Placental pericyte (primary cell): ENCODE measurements around the gene OR52A1. TPM values are rescaled to one million over a fixed set of nuclear protein-coding genes. Genes with fewer than 3 reads are reported as not detected.

ENCODE experiments used
- total RNA-seq: library from RNA; depleted of rRNA; stranded (reverse); fragments of >200 nt; gene quantifications from 2 replicates; pipeline ENCODE4 v1.2.3, GENCODE V29; 2012

OR52A1 gene
- not detected in 2 replicates for total RNA-seq

GRCh38 chr11:5154657-5155056, at the start of gene OR52A1:
OR52A1 (minus strand) TSS chr11:5154757; CDS start chr11:5152369, 2,388 bp downstream.

GRCh38 chr11:5200582-5200981, 46.0 kb upstream of the OR52A1 start, which contains the start of gene OR51V1:
OR51V1 (minus strand) TSS chr11:5200682; CDS start chr11:5200682, 0 bp downstream.

GRCh38 chr11:5137996-5138395, 16.6 kb downstream of the OR52A1 start, which contains the start of gene OR52A5:
OR52A5 (minus strand) TSS chr11:5138356; CDS start chr11:5132642, 5,714 bp downstream.

Other genes with a start within 250 kb of the OR52A1 start
- not detected in 2 replicates for gene OR51G2, start 235.4 kb downstream of the OR52A1 start, total RNA-seq
- gene OR51G1, start 230.4 kb downstream of the OR52A1 start, total RNA-seq = not detected in 2 replicates
- not detected in 2 replicates for gene OR51A4, start 207.2 kb downstream of the OR52A1 start, total RNA-seq
- gene OR51A2, start 199.0 kb downstream of the OR52A1 start, total RNA-seq = not detected in 2 replicates
- gene OR51L1, start 159.9 kb downstream of the OR52A1 start, total RNA-seq = not detected in 2 replicates
- gene OR52J3, start 108.2 kb downstream of the OR52A1 start, total RNA-seq = not detected in 2 replicates
- gene OR52E2, start 95.1 kb downstream of the OR52A1 start, total RNA-seq = not detected in 2 replicates
- not detected in 2 replicates for gene OR52E1, start 85.2 kb downstream of the OR52A1 start, total RNA-seq
- not detected in 2 replicates for gene OR52A5, start 16.4 kb downstream of the OR52A1 start, total RNA-seq
- gene OR51V1, start 45.9 kb upstream of the OR52A1 start, total RNA-seq = not detected in 2 replicates
- gene HBB, start 72.3 kb upstream of the OR52A1 start, total RNA-seq = not detected in 2 replicates
- not detected in 2 replicates for gene HBD, start 79.7 kb upstream of the OR52A1 start, total RNA-seq
- not detected in 2 replicates for gene HBG1, start 95.1 kb upstream of the OR52A1 start, total RNA-seq
- not detected in 2 replicates for gene HBG2, start 100.0 kb upstream of the OR52A1 start, total RNA-seq
- not detected in 2 replicates for gene HBE1, start 115.2 kb upstream of the OR52A1 start, total RNA-seq
- not detected in 2 replicates for gene OR51B4, start 147.2 kb upstream of the OR52A1 start, total RNA-seq
- gene OR51B2, start 169.5 kb upstream of the OR52A1 start, total RNA-seq = not detected in 2 replicates
- gene OR51B5, start 188.8 kb upstream of the OR52A1 start, total RNA-seq = 0.57 TPM in 1 of 2 replicates, not detected in the other
- not detected in 2 replicates for gene OR51B6, start 196.8 kb upstream of the OR52A1 start, total RNA-seq
- gene OR51M1, start 229.1 kb upstream of the OR52A1 start, total RNA-seq = not detected in 2 replicates